Nephron (organoid): Measurements from ENCODE around the gene ELP4.

Experiments used
- H3K27ac Mint-ChIP-seq, 3 experiments: 2 replicates each; pipeline ENCODE4 v1.8.0; 2020; ENCODE audit warnings: mixed read lengths in 3 of 3, mild to moderate bottlenecking in 2 of 3, moderate library complexity in 1 of 3
- H3K27me3 Mint-ChIP-seq: 2 replicates; pipeline ENCODE4 v1.8.0; 2021; ENCODE audit warnings: low read depth, mild to moderate bottlenecking, moderate library complexity, mixed read lengths
- H3K36me3 Mint-ChIP-seq: 2 replicates; pipeline ENCODE4 v1.8.0; 2020; ENCODE audit warnings: low read depth, mixed read lengths
- H3K4me1 Mint-ChIP-seq: 2 replicates; pipeline ENCODE4 v1.8.0; 2020; ENCODE audit warnings: mixed read lengths
- H3K4me3 Mint-ChIP-seq, 3 experiments: 2 replicates each; pipeline ENCODE4 v1.8.0; 2020; ENCODE audit warnings: mild to moderate bottlenecking in 3 of 3, mixed read lengths in 3 of 3, moderate library complexity in 2 of 3
- H3K9me3 Mint-ChIP-seq: 2 replicates; pipeline ENCODE4 v1.8.0; 2020; ENCODE audit warnings: mixed read lengths
- TF ChIP-seq, protein P1 (sequence below), 3 experiments: fragments of 200-600 bp; sonication (generic); IDR thresholded peaks; one replicate each; pipeline ENCODE4 v1.5.0; 2021; ENCODE audit warnings: antibody characterized with exemption in 3 of 3; ENCODE audit not compliant: unreplicated experiment in 3 of 3

Gene ELP4

GRCh38 chr11:31795706-31796498 is 286.3 kb downstream of the ELP4 start:
- peaks cover 29% of the 10 kb centered on the region for H3K4me1 Mint-ChIP-seq
- no peak overlapping the region for H3K27ac Mint-ChIP-seq
- H3K9me3 Mint-ChIP-seq = no peaks in the 10 kb centered on the region
- peaks cover 97% of the 10 kb centered on the region for H3K27me3 Mint-ChIP-seq
- no peaks in the 10 kb centered on the region for H3K36me3 Mint-ChIP-seq
- TF ChIP-seq, protein P1, sequence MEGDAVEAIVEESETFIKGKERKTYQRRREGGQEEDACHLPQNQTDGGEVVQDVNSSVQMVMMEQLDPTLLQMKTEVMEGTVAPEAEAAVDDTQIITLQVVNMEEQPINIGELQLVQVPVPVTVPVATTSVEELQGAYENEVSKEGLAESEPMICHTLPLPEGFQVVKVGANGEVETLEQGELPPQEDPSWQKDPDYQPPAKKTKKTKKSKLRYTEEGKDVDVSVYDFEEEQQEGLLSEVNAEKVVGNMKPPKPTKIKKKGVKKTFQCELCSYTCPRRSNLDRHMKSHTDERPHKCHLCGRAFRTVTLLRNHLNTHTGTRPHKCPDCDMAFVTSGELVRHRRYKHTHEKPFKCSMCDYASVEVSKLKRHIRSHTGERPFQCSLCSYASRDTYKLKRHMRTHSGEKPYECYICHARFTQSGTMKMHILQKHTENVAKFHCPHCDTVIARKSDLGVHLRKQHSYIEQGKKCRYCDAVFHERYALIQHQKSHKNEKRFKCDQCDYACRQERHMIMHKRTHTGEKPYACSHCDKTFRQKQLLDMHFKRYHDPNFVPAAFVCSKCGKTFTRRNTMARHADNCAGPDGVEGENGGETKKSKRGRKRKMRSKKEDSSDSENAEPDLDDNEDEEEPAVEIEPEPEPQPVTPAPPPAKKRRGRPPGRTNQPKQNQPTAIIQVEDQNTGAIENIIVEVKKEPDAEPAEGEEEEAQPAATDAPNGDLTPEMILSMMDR (IDR thresholded peaks at IDR 0.05; ENCODE audit: unreplicated experiment in 3 of 3) = no peak
- no peak overlapping the region for H3K4me3 Mint-ChIP-seq

DNA sequence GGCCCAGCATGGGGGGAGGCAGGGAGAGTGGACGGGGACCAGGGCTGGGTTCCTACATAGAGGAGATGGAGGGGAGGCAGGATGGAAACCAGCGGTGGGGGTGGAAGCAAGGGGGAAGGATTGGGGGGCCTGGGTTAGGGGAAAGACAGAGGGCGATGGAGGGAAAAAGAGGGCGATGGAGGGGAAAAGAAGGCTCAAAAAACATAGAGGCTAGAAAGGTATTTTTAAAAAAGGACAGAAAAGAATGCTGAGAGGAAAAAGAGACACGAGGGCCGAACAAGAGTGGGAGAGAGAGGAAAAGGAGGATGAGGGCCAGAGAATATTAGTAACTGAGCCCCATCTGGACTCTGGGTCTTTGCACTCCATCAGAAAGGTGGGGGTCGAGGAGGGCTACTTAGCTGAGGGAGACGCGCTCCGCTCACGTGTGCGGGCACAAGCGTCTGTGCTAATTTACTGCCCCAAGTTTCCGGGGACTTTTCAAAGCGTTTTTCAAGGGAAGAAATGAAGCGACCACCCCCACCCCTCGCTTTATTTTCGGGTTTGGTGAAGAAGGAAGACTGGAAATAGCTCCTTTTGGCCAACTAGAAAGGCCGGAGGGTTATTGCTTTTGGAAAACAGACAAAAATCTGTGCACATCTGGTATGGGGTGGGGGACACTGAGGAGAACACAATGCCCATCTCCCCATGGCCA is 287.1 kb downstream of the ELP4 start:
- Mint-ChIP-seq H3K36me3 (no peaks in the 10 kb centered on the region), H3K4me1 (peaks cover 29% of the 10 kb centered on the region), H3K4me3 (peak overlapping the region; percentile 41 to 63 (median 58)), H3K27ac (no peak overlapping the region), H3K9me3 (no peaks in the 10 kb centered on the region), H3K27me3 (peaks cover 98% of the 10 kb centered on the region)
- TF ChIP-seq, protein P1 (IDR thresholded peaks at IDR 0.05; ENCODE audit: unreplicated experiment in 3 of 3) = no peak

DNA sequence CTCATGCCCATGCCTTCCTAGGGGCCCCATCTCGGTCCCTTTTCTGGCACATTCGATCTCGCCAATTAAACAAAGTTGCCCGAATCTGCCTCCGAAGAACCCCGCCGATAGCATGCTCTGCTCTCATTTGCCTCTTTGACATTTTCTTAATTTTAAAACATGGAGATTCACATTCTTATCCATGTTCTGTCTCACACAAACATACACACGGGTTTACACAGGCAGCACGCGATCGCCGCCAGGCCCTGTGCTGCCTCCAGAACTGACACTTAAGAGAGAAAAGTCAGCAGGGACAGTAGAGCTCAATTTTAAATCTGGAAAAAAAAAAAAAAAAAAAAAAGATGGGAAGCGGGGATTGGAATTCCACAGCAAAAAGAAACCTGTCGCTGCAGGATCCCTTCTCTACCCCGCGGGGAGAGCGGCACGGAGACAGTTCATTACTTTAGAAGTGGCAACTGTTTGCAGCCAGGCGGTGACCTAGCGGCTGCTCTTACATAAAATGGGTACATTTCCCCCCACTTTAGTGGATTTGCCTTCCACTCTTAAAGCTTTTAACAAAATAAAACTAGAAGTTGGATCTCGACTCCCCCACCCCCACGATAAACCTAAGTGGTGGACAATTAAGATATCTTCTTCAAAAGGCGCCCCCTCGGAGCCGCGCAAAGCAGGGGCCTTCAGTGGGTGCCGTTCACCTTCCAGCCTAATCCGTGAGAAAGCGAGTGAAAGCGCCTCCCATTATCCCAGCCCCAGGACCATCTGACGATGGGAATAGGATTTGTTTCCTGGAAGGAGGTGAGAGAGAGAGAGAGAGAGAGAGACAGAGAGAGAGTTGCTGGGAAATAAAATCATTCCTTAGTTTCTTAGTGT is 287.9 kb downstream of the ELP4 start:
- TF ChIP-seq, protein P1 (IDR thresholded peaks at IDR 0.05; ENCODE audit: unreplicated experiment in 3 of 3) = no peak
- H3K27me3 Mint-ChIP-seq = peaks cover 100% of the 10 kb centered on the region
- no peaks in the 10 kb centered on the region for H3K36me3 Mint-ChIP-seq
- peaks cover 29% of the 10 kb centered on the region for H3K4me1 Mint-ChIP-seq
- H3K4me3 Mint-ChIP-seq = peak overlapping the region; percentile 55 to 58 (median 56)
- no peaks in the 10 kb centered on the region for H3K9me3 Mint-ChIP-seq
- H3K27ac Mint-ChIP-seq = no peak overlapping the region

- TF ChIP-seq, protein P1 (IDR thresholded peaks at IDR 0.05; ENCODE audit: unreplicated experiment in 3 of 3) = no peak
- peak overlapping the region; percentile 44 to 56 (median 49) for H3K4me3 Mint-ChIP-seq
- peaks cover 29% of the 10 kb centered on the region for H3K4me1 Mint-ChIP-seq
- peaks cover 100% of the 10 kb centered on the region for H3K27me3 Mint-ChIP-seq
- no peaks in the 10 kb centered on the region for H3K36me3 Mint-ChIP-seq
- H3K27ac Mint-ChIP-seq = no peak overlapping the region
- no peaks in the 10 kb centered on the region for H3K9me3 Mint-ChIP-seq
These were observed 288.5 kb downstream of the ELP4 start for GRCh38 chr11:31798057-31798553.

DNA sequence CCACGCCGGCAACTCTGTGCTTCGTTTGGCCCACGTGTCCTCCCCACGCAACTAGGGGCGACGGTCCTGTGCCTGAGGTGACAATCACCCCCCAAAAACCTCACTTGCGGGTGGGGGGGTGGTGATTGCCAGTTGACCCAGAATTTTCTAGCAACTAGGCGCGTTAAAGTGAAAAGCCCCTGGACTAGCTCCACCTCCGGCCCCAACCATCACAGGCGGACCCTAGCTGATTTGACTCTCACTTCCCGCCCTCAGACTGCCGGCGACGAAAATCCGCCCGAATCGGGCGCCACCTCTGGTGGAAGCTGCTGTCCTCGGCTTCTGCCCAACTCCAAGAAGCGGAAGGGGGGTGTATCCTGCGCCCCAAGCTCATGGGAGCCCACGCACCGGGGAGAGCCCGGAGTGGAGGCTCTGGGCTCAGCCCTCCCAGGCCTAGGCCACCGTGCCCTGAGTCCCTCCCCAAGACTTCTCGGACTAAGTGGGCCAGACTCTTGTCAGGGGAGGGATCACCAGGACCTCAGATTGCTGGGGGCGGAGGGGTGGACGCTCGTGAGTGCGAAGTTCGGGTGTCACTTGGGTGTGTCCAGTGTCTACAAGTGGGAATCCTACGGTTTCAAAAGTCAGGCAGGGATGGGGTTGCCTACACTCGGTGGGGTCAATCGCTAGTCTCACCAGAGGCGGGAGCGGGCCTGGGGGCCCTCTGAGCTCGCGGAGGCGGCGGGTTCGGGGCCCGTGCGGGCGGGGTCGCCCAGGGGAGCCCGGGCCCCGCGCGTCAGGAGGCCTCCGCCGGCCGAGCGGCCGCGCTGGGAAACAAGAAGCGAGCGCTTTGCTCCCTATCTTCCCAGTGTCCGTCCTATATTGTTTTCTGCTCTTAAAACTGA is 289.2 kb downstream of the ELP4 start:
- Mint-ChIP-seq H3K4me1 (peaks cover 33% of the 10 kb centered on the region), H3K27ac (no peak overlapping the region), H3K9me3 (peaks cover 3% of the 10 kb centered on the region), H3K4me3 (peak overlapping the region; percentile 57 to 59 (median 58)), H3K27me3 (peaks cover 100% of the 10 kb centered on the region), H3K36me3 (no peaks in the 10 kb centered on the region)
- TF ChIP-seq, protein P1 (IDR thresholded peaks at IDR 0.05; ENCODE audit: unreplicated experiment in 3 of 3) = peak in 2 of 3 experiments; percentile 22 to 28
